CD14-positive monocyte (primary cell): ENCODE measurements around the gene KLHL17. TPM values are rescaled to one million over a fixed set of nuclear protein-coding genes. Genes with fewer than 3 reads are reported as not detected.
A peak's percentile ranks its signal among the peaks of the same experiment; 100 is the strongest.

Experiments
- DNase-seq, 3 donors: peaks; one replicate each; pipeline ENCODE4 v3.0.0-alpha.2; 2011 to 2022
- H2AFZ ChIP-seq: 2 replicates; pipeline ENCODE4 v1.6.0; 2012; ENCODE audit warnings: mild to moderate bottlenecking, low read depth, low read length, inconsistent platforms; ENCODE audit not compliant: insufficient read depth, poor library complexity, severe bottlenecking
- H3K27ac ChIP-seq, 2 donors: 1 replicate in 1 of 2; 2 replicates in 1 of 2; pipeline ENCODE4 v1.5.1; 2012 to 2013; ENCODE audit warnings: low read length in 2 of 2, control low read depth in 1 of 2, inconsistent platforms in 1 of 2, low read depth in 1 of 2, mild to moderate bottlenecking in 1 of 2
- H3K27me3 ChIP-seq, 2 donors: one replicate each; pipeline versions ENCODE4 v1.6.0 to v1.6.1; 2011 to 2013; ENCODE audit warnings: low read length in 2 of 2; ENCODE audit not compliant: control insufficient read depth in 2 of 2, insufficient read depth in 2 of 2
- H3K36me3 ChIP-seq, 2 donors: replicated peaks in 1 of 2; 1 replicate in 1 of 2; 2 replicates in 1 of 2; pipeline versions ENCODE4 v1.5.1 to v1.6.1; 2012 to 2013; ENCODE audit warnings: low read length in 2 of 2, control low read depth in 1 of 2, inconsistent platforms in 1 of 2, mild to moderate bottlenecking in 1 of 2; ENCODE audit not compliant: insufficient read depth in 2 of 2, control insufficient read depth in 1 of 2
- H3K4me1 ChIP-seq, 2 donors: 1 replicate in 1 of 2; 2 replicates in 1 of 2; pipeline versions ENCODE4 v1.5.1 to v1.6.1; 2012 to 2013; ENCODE audit warnings: low read length in 2 of 2, control low read depth in 1 of 2, inconsistent platforms in 1 of 2, mild to moderate bottlenecking in 1 of 2, moderate library complexity in 1 of 2; ENCODE audit not compliant: insufficient read depth in 2 of 2, control insufficient read depth in 1 of 2
- H3K4me2 ChIP-seq: replicated peaks from 2 replicates; pipeline ENCODE3; 2012; ENCODE audit warnings: low read length, moderate library complexity, mild to moderate bottlenecking; ENCODE audit not compliant: poor library complexity, severe bottlenecking; ENCODE audit errors: extremely low read depth
- H3K4me3 ChIP-seq, 3 experiments: fragments of 200-600 bp in 1 of 3; sonication (generic) in 1 of 3; replicated peaks in 1 of 3; 1 replicate in 2 of 3; 2 replicates in 1 of 3; pipeline ENCODE4 v1.5.1; 2011 to 2013; ENCODE audit warnings: low read length in 3 of 3, mild to moderate bottlenecking in 3 of 3, control low read depth in 2 of 3, low read depth in 2 of 3, inconsistent platforms in 1 of 3, moderate library complexity in 1 of 3
- H3K79me2 ChIP-seq: 2 replicates; pipeline ENCODE4 v1.6.0; 2012; ENCODE audit warnings: mild to moderate bottlenecking, control low read depth, inconsistent platforms, low read length, moderate library complexity; ENCODE audit not compliant: insufficient read depth
- H3K9ac ChIP-seq: 2 replicates; pipeline ENCODE4 v1.6.0; 2017; ENCODE audit warnings: low read length, mild to moderate bottlenecking; ENCODE audit not compliant: insufficient read depth, poor library complexity, severe bottlenecking
- H3K9me3 ChIP-seq, 2 donors: replicated peaks in 1 of 2; 1 replicate in 1 of 2; 2 replicates in 1 of 2; pipeline versions ENCODE4 v1.5.1 to v1.6.1; 2012 to 2013; ENCODE audit warnings: low read length in 2 of 2, control low read depth in 1 of 2; ENCODE audit not compliant: control insufficient read depth in 1 of 2, insufficient read depth in 1 of 2
- H4K20me1 ChIP-seq: 2 replicates; pipeline ENCODE4 v1.6.0; 2012; ENCODE audit warnings: mild to moderate bottlenecking, low read length, control low read depth, moderate library complexity; ENCODE audit not compliant: insufficient read depth
- H3K27ac Mint-ChIP-seq, 7 donors: one replicate each; pipeline ENCODE4 v1.8.0; 2020; ENCODE audit warnings: mild to moderate bottlenecking in 7 of 7, mixed read lengths in 7 of 7, moderate library complexity in 6 of 7, inconsistent platforms in 2 of 7
- H3K27me3 Mint-ChIP-seq, 3 donors: one replicate each; pipeline ENCODE4 v1.8.0; 2021 to 2022; ENCODE audit warnings: low read depth in 3 of 3, mild to moderate bottlenecking in 3 of 3, mixed read lengths in 3 of 3, moderate library complexity in 3 of 3, inconsistent platforms in 1 of 3
- H3K36me3 Mint-ChIP-seq, 2 donors: one replicate each; pipeline ENCODE4 v1.8.0; 2020; ENCODE audit warnings: mixed read lengths in 2 of 2, inconsistent platforms in 1 of 2, mild to moderate bottlenecking in 1 of 2
- H3K4me1 Mint-ChIP-seq: one replicate; pipeline ENCODE4 v1.8.0; 2020; ENCODE audit warnings: mild to moderate bottlenecking, mixed read lengths
- H3K4me3 Mint-ChIP-seq, 2 donors: one replicate each; pipeline ENCODE4 v1.8.0; 2020; ENCODE audit warnings: mild to moderate bottlenecking in 2 of 2, mixed read lengths in 2 of 2, moderate library complexity in 1 of 2
- H3K9me3 Mint-ChIP-seq, 7 donors: one replicate each; pipeline ENCODE4 v1.8.0; 2020 to 2022; ENCODE audit warnings: mixed read lengths in 7 of 7, mild to moderate bottlenecking in 6 of 7, moderate library complexity in 6 of 7, inconsistent platforms in 2 of 7
- CTCF ChIP-seq: fragments of 200-600 bp; IDR thresholded peaks from one replicate; pipeline ENCODE4 v1.8.0; 2022; ENCODE audit warnings: antibody characterized with exemption, mild to moderate bottlenecking
- WGBS: methylation state at CpG from one replicate; pipeline ENCODE4 v1.1.5; 2013; ENCODE audit warnings: missing lambda C conversion rate; ENCODE audit not compliant: insufficient coverage; 5-methylcytosine and 5-hydroxymethylcytosine counted together
- intact Hi-C, 2 donors: fragments of 100-400 bp; cut with micrococcal nuclease; formaldehyde crosslinking; loops; one replicate each; pipeline versions ENCODE4 v1.15.0 to v1.15.1; 2023
- polyA plus RNA-seq, 3 donors: library from polyadenylated mRNA; depleted of rRNA in 1 of 3; unstranded in 2 of 3; stranded (reverse) in 1 of 3; fragments of 300-500 nt in 2 of 3; fragments of >200 nt in 1 of 3; fragmentation: Illumina TruSeq in 2 of 3; gene quantifications; 1 replicate in 2 of 3; 2 replicates in 1 of 3; pipeline ENCODE4 v1.2.3, GENCODE V29; 2012 to 2021

KLHL17 gene
- polyA plus RNA-seq, 3 donors: 0.31 to 48.1 (median 0.71) TPM

- intact Hi-C loops: no loop called here
- Mint-ChIP-seq H3K4me1 (peaks cover 14% of the 10 kb centered on the region), H3K9me3 (peaks cover 2 to 34% (median 6%) of the 10 kb centered on the region in 7 donors), H3K36me3 (peaks cover 0 to 4% of the 10 kb centered on the region in 2 donors), H3K4me3 (peak overlapping the region; percentile 56 to 72), H3K27ac (no peak overlapping the region), H3K27me3 (peaks cover 67 to 91% (median 73%) of the 10 kb centered on the region in 3 donors)
- Histone ChIP-seq H3K9me3 (peaks cover 2 to 21% of the 10 kb centered on the region in 2 donors), H3K9ac (peak overlapping the region; percentile 49), H4K20me1 (peaks cover 12% of the 10 kb centered on the region), H3K36me3 (no peaks in the 10 kb centered on the region), H3K27me3 (peaks cover 29 to 72% of the 10 kb centered on the region in 2 donors), H3K27ac (no peak overlapping the region), H3K4me3 (peak overlapping the region in 2 of 3 experiments; percentile 26 to 64), H3K79me2 (no peaks in the 10 kb centered on the region), H3K4me1 (peaks cover 11 to 33% of the 10 kb centered on the region in 2 donors), H2AFZ (no peak overlapping the region), H3K4me2 (peak overlapping the region; percentile 62)
- 0% methylated on average over 10 of the region's 27 CpGs for WGBS
- no peak for DNase-seq
- no peak for TF ChIP-seq CTCF
Measured at GRCh38 chr1:998745-998994, 38.3 kb downstream of the KLHL17 start.

GRCh38 chr1:998995-999724 is 38.8 kb downstream of the KLHL17 start:
- no peaks in the 10 kb centered on the region for H3K79me2 ChIP-seq
- Mint-ChIP-seq H3K9me3 (peaks cover 2 to 30% (median 5%) of the 10 kb centered on the region in 7 donors), H3K4me3 (peak overlapping the region; percentile 59 to 72), H3K36me3 (peaks cover 0 to 4% of the 10 kb centered on the region in 2 donors), H3K4me1 (peaks cover 14% of the 10 kb centered on the region), H3K27me3 (peaks cover 68 to 91% (median 71%) of the 10 kb centered on the region in 3 donors), H3K27ac (no peak overlapping the region)
- no peak for TF ChIP-seq CTCF
- H3K36me3 ChIP-seq: no peaks in the 10 kb centered on the region
- intact Hi-C loops: no loop called here
- peaks cover 30 to 77% of the 10 kb centered on the region in 2 donors for H3K27me3 ChIP-seq
- H2AFZ ChIP-seq: no peak overlapping the region
- H3K4me1 ChIP-seq: peaks cover 11 to 33% of the 10 kb centered on the region in 2 donors
- H3K9ac ChIP-seq: peak overlapping the region; percentile 49
- under 1% methylated on average over 83 of the region's 86 CpGs for WGBS
- no peak overlapping the region for H3K27ac ChIP-seq
- peaks cover 0 to 21% of the 10 kb centered on the region in 2 donors for H3K9me3 ChIP-seq
- H3K4me3 ChIP-seq: peak overlapping the region; percentile 4 to 64 (median 47)
- H3K4me2 ChIP-seq: peak overlapping the region; percentile 62
- H4K20me1 ChIP-seq: peaks cover 12% of the 10 kb centered on the region
- peak in 1 of 3 donors; percentile 9 for DNase-seq
